ENCODE results near the gene E2F4. TPM values are rescaled to one million over a fixed set of nuclear protein-coding genes. Genes with fewer than 3 reads are reported as not detected.

The E2F4 gene
- total and polyA plus RNA-seq, 8 donors, result 14.8 to 61.3 (median 22.8) TPM

DNA sequence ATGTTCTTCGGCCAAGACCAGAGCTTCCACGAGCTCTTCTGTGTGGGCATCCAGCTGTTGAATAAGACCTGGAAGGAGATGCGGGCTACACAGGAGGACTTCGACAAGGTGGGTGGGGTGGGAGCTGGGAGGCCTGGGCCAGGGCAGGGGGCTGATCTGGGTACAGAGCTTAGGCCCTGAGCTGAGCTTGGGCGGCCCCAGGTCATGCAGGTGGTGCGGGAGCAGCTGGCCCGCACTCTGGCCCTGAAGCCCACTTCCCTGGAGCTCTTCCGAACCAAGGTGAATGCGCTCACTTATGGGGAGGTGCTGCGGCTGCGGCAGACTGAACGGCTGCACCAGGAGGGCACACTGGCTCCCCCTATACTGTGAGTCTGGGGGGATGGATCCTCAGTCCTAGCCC lies 10.5 kb downstream of the E2F4 start:
- Histone ChIP-seq H3K9me3 (no peaks in the 10 kb centered on the region), H3K36me3 (peaks cover 0 to 33% (median 6%) of the 10 kb centered on the region in 3 donors), H3K27ac (no peak overlapping the region), H3K4me1 (no peaks in the 10 kb centered on the region), H3K4me3 (no peak overlapping the region), H3K27me3 (no peaks in the 10 kb centered on the region)
- intact Hi-C loops (cut with DNase I), result no loop called here
- no peak for ATAC-seq
- no peak for DNase-seq
- 94 to 95% methylated on average over 12 of the region's 12 CpGs for WGBS, 2 donors
- TF ChIP-seq, protein P1, sequence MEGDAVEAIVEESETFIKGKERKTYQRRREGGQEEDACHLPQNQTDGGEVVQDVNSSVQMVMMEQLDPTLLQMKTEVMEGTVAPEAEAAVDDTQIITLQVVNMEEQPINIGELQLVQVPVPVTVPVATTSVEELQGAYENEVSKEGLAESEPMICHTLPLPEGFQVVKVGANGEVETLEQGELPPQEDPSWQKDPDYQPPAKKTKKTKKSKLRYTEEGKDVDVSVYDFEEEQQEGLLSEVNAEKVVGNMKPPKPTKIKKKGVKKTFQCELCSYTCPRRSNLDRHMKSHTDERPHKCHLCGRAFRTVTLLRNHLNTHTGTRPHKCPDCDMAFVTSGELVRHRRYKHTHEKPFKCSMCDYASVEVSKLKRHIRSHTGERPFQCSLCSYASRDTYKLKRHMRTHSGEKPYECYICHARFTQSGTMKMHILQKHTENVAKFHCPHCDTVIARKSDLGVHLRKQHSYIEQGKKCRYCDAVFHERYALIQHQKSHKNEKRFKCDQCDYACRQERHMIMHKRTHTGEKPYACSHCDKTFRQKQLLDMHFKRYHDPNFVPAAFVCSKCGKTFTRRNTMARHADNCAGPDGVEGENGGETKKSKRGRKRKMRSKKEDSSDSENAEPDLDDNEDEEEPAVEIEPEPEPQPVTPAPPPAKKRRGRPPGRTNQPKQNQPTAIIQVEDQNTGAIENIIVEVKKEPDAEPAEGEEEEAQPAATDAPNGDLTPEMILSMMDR (IDR thresholded peaks at IDR 0.05), result no peak
- FAIRE-seq, result no peak

DNA sequence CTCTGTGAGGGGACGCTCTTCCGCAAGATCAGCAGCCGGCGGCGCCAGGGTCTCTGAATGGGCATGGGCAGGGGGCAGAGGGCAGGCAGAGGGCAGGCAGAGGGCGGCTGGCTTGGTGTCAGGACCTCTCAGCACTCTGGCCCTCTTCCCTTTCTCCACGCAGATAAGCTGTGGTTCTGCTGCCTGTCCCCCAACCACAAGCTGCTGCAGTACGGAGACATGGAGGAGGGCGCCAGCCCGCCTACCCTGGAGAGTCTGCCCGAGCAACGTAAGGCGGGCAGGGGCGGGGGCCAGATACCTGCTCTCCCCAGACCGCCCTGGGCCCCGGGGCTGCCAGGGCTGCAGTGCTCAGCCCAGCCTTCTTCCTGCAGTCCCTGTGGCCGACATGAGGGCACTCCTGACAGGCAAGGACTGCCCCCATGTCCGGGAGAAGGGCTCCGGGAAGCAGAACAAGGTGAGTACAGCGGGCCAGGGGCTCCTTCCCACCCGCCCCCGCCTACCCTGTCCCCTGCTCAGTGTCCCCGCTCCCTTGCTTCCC lies 11.1 kb downstream of the E2F4 start:
- Histone ChIP-seq H3K27ac (no peak overlapping the region), H3K36me3 (peaks cover 0 to 27% (median 6%) of the 10 kb centered on the region in 3 donors), H3K27me3 (no peaks in the 10 kb centered on the region), H3K4me3 (no peak overlapping the region), H3K9me3 (no peaks in the 10 kb centered on the region), H3K4me1 (no peaks in the 10 kb centered on the region)
- ATAC-seq (no peak), DNase-seq (no peak), FAIRE-seq (no peak)
- TF ChIP-seq, protein P1 (IDR thresholded peaks at IDR 0.05), result no peak
- intact Hi-C loops (cut with DNase I), result no loop called here
- 93 to 94% methylated on average over 23 of the region's 23 CpGs for WGBS, 2 donors

DNA sequence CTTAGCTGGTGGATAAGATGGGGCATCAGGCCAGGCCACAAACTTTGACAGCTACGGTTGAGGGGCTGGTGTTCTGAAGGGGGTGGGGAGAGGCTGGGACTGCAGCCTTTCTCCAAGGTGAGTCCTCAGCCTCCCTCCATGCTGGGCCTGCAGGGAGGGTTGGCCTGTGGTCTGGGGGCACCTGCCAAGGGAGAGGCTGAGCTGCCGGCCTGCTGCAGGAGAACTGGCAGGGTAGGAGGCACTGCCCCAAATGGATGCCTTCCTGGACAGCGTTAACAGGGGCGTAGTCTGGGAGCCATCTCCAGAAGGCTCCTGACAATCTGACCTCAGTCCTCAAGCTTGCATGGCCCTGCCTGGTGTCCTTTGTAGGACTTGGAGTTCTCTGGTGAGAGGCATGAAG lies 12.1 kb downstream of the E2F4 start:
- FAIRE-seq (no peak), DNase-seq (no peak), ATAC-seq (no peak)
- Histone ChIP-seq H3K4me1 (no peaks in the 10 kb centered on the region), H3K9me3 (no peaks in the 10 kb centered on the region), H3K27me3 (no peaks in the 10 kb centered on the region), H3K36me3 (peaks cover 0 to 26% (median 6%) of the 10 kb centered on the region in 3 donors), H3K4me3 (no peak overlapping the region), H3K27ac (no peak overlapping the region)
- intact Hi-C loops (cut with DNase I), result no loop called here
- WGBS, 2 donors, result 88% methylated on average over 4 of the region's 4 CpGs
- TF ChIP-seq, protein P1 (IDR thresholded peaks at IDR 0.05), result no peak

DNA sequence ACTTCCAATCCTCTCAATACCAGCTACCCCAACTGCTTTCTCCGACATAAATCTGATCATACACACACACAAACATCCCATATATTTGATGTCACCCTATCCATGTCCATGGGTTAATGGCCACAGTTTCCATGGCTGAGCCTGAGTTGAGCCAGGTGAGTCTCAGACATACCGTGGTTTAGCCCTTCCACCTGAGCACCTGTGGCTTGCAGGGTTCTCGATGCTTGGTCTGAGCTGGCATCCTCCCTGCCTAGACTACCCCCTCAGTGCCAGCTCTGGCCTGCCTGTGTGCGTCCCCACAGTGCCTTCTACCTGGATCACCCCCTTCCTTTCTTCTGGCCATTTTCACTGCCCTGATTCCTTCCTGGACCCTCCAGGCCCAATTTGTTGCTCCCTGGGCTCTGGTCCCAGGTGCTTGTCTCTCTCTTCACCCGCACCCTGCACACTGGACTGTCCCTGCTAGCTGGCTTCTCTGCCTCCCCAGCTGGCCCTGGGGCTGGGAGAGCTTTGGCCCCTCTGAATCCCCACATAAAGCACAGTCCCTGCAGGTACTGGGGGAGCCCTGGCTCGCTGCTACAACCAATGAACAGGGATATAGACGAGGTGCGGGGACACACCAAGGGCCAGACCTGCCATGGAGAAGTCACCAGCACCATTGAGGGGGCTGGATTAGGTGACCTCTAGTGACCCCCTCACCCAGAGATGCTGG lies 14.3 kb downstream of the E2F4 start:
- Histone ChIP-seq H3K27me3 (no peaks in the 10 kb centered on the region), H3K9me3 (no peaks in the 10 kb centered on the region), H3K4me3 (no peak overlapping the region), H3K36me3 (peaks cover 0 to 26% (median 6%) of the 10 kb centered on the region in 3 donors), H3K27ac (no peak overlapping the region), H3K4me1 (no peaks in the 10 kb centered on the region)
- intact Hi-C loops (cut with DNase I), result no loop called here
- 90 to 92% methylated on average over 8 of the region's 8 CpGs for WGBS, 2 donors
- TF ChIP-seq, protein P1 (IDR thresholded peaks at IDR 0.05), result no peak
- FAIRE-seq, result no peak
- ATAC-seq, result no peak
- DNase-seq, result no peak

DNA sequence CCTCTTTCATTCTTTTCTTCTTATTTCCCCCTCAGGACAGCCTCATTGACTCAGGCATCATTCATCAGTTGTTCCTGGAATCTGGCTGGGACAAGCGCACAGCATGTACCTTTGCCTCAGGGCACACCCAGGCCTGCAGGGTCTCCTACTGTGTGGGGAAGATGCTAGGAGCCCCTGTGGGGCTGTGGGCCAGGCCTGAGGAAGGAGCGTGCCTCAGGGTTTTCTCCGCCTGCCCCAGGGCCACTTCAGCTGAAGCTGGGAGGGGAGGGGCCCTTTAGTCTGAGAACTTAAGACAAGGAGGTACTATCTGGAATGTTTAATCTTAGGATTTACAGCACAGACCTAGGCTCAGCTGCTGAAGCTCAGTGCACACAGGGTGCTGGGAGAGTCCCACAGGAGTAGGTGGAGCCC lies 14.9 kb downstream of the E2F4 start:
- no peak overlapping the region for H3K4me3 ChIP-seq
- DNase-seq, result no peak
- FAIRE-seq, result no peak
- intact Hi-C loops (cut with DNase I), result no loop called here
- TF ChIP-seq, protein P1 (IDR thresholded peaks at IDR 0.05), result no peak
- peaks cover 0 to 20% (median 6%) of the 10 kb centered on the region in 3 donors for H3K36me3 ChIP-seq
- H3K9me3 ChIP-seq, result no peaks in the 10 kb centered on the region
- no peak for ATAC-seq
- H3K27ac ChIP-seq, result no peak overlapping the region
- WGBS, 2 donors, result 90 to 97% methylated on average over 3 of the region's 3 CpGs
- no peaks in the 10 kb centered on the region for H3K27me3 ChIP-seq
- H3K4me1 ChIP-seq, result no peaks in the 10 kb centered on the region

All from pancreas (tissue), 10 donors.